ENCODE results near the gene GPT2.

- TF ChIP-seq CTCF (IDR thresholded peaks at IDR 0.05; ENCODE audit: insufficient read depth, low read length) (no peak), POLR2AphosphoS5 (IDR thresholded peaks at IDR 0.05; ENCODE audit: low read depth) (no peak)
Observed at GRCh38 chr16:46895399-46896313, 11.5 kb downstream of the GPT2 start.
